HG02943 (cell line): Measurements from ENCODE around the gene GBGT1.

Experiments
- ATAC-seq: cut with Tn5 transposase; IDR thresholded peaks from one replicate; pipeline ENCODE4 v1.9.1; 2021; ENCODE audit warnings: mild to moderate bottlenecking, low read depth, moderate library complexity; ENCODE audit not compliant: unreplicated experiment

The GBGT1 gene

GRCh38 chr9:133144904-133145851 lies 18.5 kb downstream of the GBGT1 start:
- no peak for ATAC-seq

- ATAC-seq = peak; percentile 41
Observed at GRCh38 chr9:133144142-133144903, 19.4 kb downstream of the GBGT1 start.

GRCh38 chr9:133143639-133144141 lies 20.0 kb downstream of the GBGT1 start:
- no peak for ATAC-seq

- no peak for ATAC-seq
Observed at GRCh38 chr9:133142684-133143622, 20.8 kb downstream of the GBGT1 start.

- no peak for ATAC-seq
Observed at GRCh38 chr9:133141833-133142595, 21.7 kb downstream of the GBGT1 start.

GRCh38 chr9:133140606-133141005 lies 23.1 kb downstream of the GBGT1 start:
- no peak for ATAC-seq

GRCh38 chr9:133140174-133140505 lies 23.6 kb downstream of the GBGT1 start:
- ATAC-seq = no peak

GRCh38 chr9:133139246-133140173 lies 24.2 kb downstream of the GBGT1 start:
- ATAC-seq = no peak

GRCh38 chr9:133137451-133138231 lies 26.1 kb downstream of the GBGT1 start:
- no peak for ATAC-seq

- ATAC-seq = no peak
Observed at GRCh38 chr9:133135146-133135745, 28.5 kb downstream of the GBGT1 start.

GRCh38 chr9:133134388-133135145 lies 29.1 kb downstream of the GBGT1 start:
- ATAC-seq = no peak

GRCh38 chr9:133133681-133134387 lies 29.9 kb downstream of the GBGT1 start:
- ATAC-seq = peak; percentile 76

- no peak for ATAC-seq
Observed at GRCh38 chr9:133132174-133132573, 31.5 kb downstream of the GBGT1 start.

- ATAC-seq = no peak
Observed at GRCh38 chr9:133131506-133131905, 32.2 kb downstream of the GBGT1 start.

GRCh38 chr9:133130685-133131244 lies 32.9 kb downstream of the GBGT1 start:
- no peak for ATAC-seq
